Natural killer cell (primary cell): ENCODE measurements around the gene GSAP. TPM values are rescaled to one million over a fixed set of nuclear protein-coding genes. Genes with fewer than 3 reads are reported as not detected.

Experiments used
- ATAC-seq, 3 donors: fragments of 150-1000 bp in 2 of 3; fragments of 200-7000 bp in 1 of 3; cut with Tn5 transposase; 1 replicate in 1 of 3; 2 replicates in 2 of 3; pipeline ENCODE4 v1.10.0; 2021; ENCODE audit warnings: mild to moderate bottlenecking in 2 of 3, moderate library complexity in 2 of 3
- DNase-seq, 2 donors: peaks; one replicate each; pipeline versions ENCODE4 v3.0.0 to v3.0.0-alpha.2; 2013 to 2021; ENCODE audit warnings: mixed read lengths in 1 of 2
- H3K27ac ChIP-seq: one replicate; pipeline ENCODE4 v1.5.1; 2013; ENCODE audit warnings: mild to moderate bottlenecking, low read length
- H3K27me3 ChIP-seq: one replicate; pipeline ENCODE4 v1.6.1; 2013; ENCODE audit warnings: low read length; ENCODE audit not compliant: control insufficient read depth, insufficient read depth
- H3K36me3 ChIP-seq: one replicate; pipeline ENCODE4 v1.6.1; 2013; ENCODE audit warnings: low read length; ENCODE audit not compliant: control insufficient read depth, insufficient read depth
- H3K4me1 ChIP-seq: one replicate; pipeline ENCODE4 v1.6.1; 2013; ENCODE audit warnings: low read length; ENCODE audit not compliant: control insufficient read depth, insufficient read depth
- H3K4me3 ChIP-seq: one replicate; pipeline ENCODE4 v1.5.1; 2013; ENCODE audit warnings: low read length
- H3K9me3 ChIP-seq: one replicate; pipeline ENCODE4 v1.6.1; 2013; ENCODE audit warnings: low read length; ENCODE audit not compliant: control insufficient read depth, insufficient read depth
- H3K27ac Mint-ChIP-seq, 2 donors: one replicate each; pipeline ENCODE4 v1.8.0; 2022; ENCODE audit warnings: mild to moderate bottlenecking in 2 of 2, mixed read lengths in 2 of 2, moderate library complexity in 1 of 2
- H3K27me3 Mint-ChIP-seq, 2 donors: one replicate each; pipeline ENCODE4 v1.8.0; 2022; ENCODE audit warnings: low read depth in 2 of 2, mixed read lengths in 2 of 2
- H3K36me3 Mint-ChIP-seq: one replicate; pipeline ENCODE4 v1.8.0; 2022; ENCODE audit warnings: mixed read lengths
- H3K4me1 Mint-ChIP-seq, 2 donors: one replicate each; pipeline ENCODE4 v1.8.0; 2022; ENCODE audit warnings: mixed read lengths in 2 of 2
- H3K4me3 Mint-ChIP-seq: one replicate; pipeline ENCODE4 v1.8.0; 2022; ENCODE audit warnings: mild to moderate bottlenecking, moderate library complexity, mixed read lengths
- H3K9me3 Mint-ChIP-seq, 2 donors: one replicate each; pipeline ENCODE4 v1.8.0; 2022; ENCODE audit warnings: mixed read lengths in 2 of 2
- CTCF ChIP-seq: fragments of 200-600 bp; IDR thresholded peaks from one replicate; pipeline ENCODE4 v1.8.0; 2022; ENCODE audit warnings: antibody characterized with exemption
- WGBS: methylation state at CpG from one replicate; pipeline ENCODE4 v1.1.7; 2013; ENCODE audit warnings: missing lambda C conversion rate; ENCODE audit not compliant: insufficient coverage; 5-methylcytosine and 5-hydroxymethylcytosine counted together
- intact Hi-C: fragments of 100-400 bp; cut with micrococcal nuclease; formaldehyde crosslinking; loops from one replicate; pipeline ENCODE4 v1.14.2; 2022
- total RNA-seq, 4 donors: library from RNA; stranded (reverse); fragments of 120-200 nt in 1 of 4; gene quantifications; one replicate each; pipeline versions ENCODE4 v1.2.3 to v1.2.4, GENCODE V29; 2013 to 2022

Gene GSAP
- total RNA-seq, 3 donors from 2014 or later (not counting 1 experiment from before 2014, with no cell fraction given): 202 to 302 (median 301) TPM

GRCh38 chr7:77266291-77266794, 149.8 kb downstream of the GSAP start:
- Mint-ChIP-seq H3K27me3 (no peaks in the 10 kb centered on the region), H3K36me3 (no peaks in the 10 kb centered on the region), H3K4me1 (peaks cover 4 to 6% of the 10 kb centered on the region in 2 donors), H3K9me3 (no peaks in the 10 kb centered on the region), H3K4me3 (no peak overlapping the region), H3K27ac (no peak overlapping the region)
- no peak overlapping the region for H3K27ac ChIP-seq
- TF ChIP-seq CTCF: no peak
- intact Hi-C loops: no loop called here
- H3K27me3 ChIP-seq: no peaks in the 10 kb centered on the region
- no peak overlapping the region for H3K4me3 ChIP-seq
- H3K4me1 ChIP-seq: no peaks in the 10 kb centered on the region
- ATAC-seq (no peak), DNase-seq (no peak)
- no peaks in the 10 kb centered on the region for H3K36me3 ChIP-seq
- H3K9me3 ChIP-seq: no peaks in the 10 kb centered on the region
- WGBS: 53% methylated on average over 1 of the region's 2 CpGs

GRCh38 chr7:77265666-77266065, 150.5 kb downstream of the GSAP start:
- H3K9me3 ChIP-seq: no peaks in the 10 kb centered on the region
- no peak for DNase-seq
- ATAC-seq: no peak
- TF ChIP-seq CTCF: no peak
- no peaks in the 10 kb centered on the region for H3K27me3 Mint-ChIP-seq
- H3K27ac ChIP-seq: no peak overlapping the region
- 46% methylated on average over 1 of the region's 4 CpGs for WGBS
- peaks cover 4 to 6% of the 10 kb centered on the region in 2 donors for H3K4me1 Mint-ChIP-seq
- H3K27ac Mint-ChIP-seq: no peak overlapping the region
- H3K4me3 Mint-ChIP-seq: no peak overlapping the region
- H3K36me3 ChIP-seq: no peaks in the 10 kb centered on the region
- no peaks in the 10 kb centered on the region for H3K9me3 Mint-ChIP-seq
- no peaks in the 10 kb centered on the region for H3K27me3 ChIP-seq
- H3K36me3 Mint-ChIP-seq: no peaks in the 10 kb centered on the region
- H3K4me1 ChIP-seq: no peaks in the 10 kb centered on the region
- intact Hi-C loops: no loop called here
- H3K4me3 ChIP-seq: no peak overlapping the region

- no peak for TF ChIP-seq CTCF
- H3K4me1 Mint-ChIP-seq: no peaks in the 10 kb centered on the region
- no peaks in the 10 kb centered on the region for H3K27me3 ChIP-seq
- no peaks in the 10 kb centered on the region for H3K9me3 Mint-ChIP-seq
- H3K27me3 Mint-ChIP-seq: no peaks in the 10 kb centered on the region
- no peak overlapping the region for H3K4me3 Mint-ChIP-seq
- no peak overlapping the region for H3K27ac ChIP-seq
- WGBS: 94% methylated on average over 3 of the region's 4 CpGs
- no peak overlapping the region for H3K27ac Mint-ChIP-seq
- H3K36me3 Mint-ChIP-seq: no peaks in the 10 kb centered on the region
- no peaks in the 10 kb centered on the region for H3K4me1 ChIP-seq
- no peak overlapping the region for H3K4me3 ChIP-seq
- no peak for ATAC-seq
- no peak for DNase-seq
- no peaks in the 10 kb centered on the region for H3K9me3 ChIP-seq
- intact Hi-C loops: no loop called here
- no peaks in the 10 kb centered on the region for H3K36me3 ChIP-seq
Observed at GRCh38 chr7:77262316-77262715, 153.8 kb downstream of the GSAP start.

Other genes starting within 250 kb of the GSAP start
- gene FGL2, start 216.5 kb downstream of the GSAP start, total RNA-seq: 10 to 100 TPM; 38.4 to 51.5 (median 44.5) TPM
- 100 to 1,000 TPM; 261 to 396 (median 263) TPM for gene PTPN12, start 120.9 kb upstream of the GSAP start, total RNA-seq